WERI-Rb-1 (cell line): ENCODE measurements around the gene C2orf69.

Experiments
- DNase-seq: peaks from one replicate; pipeline ENCODE4 v3.0.0-alpha.2; 2020
- H3K27ac ChIP-seq: fragments of 250-450 bp; sonication (Bioruptor Pico); 2 replicates; pipeline ENCODE4 v1.5.1; 2020; ENCODE audit warnings: mild to moderate bottlenecking, moderate library complexity
- H3K27me3 ChIP-seq: fragments of 250-450 bp; sonication (Bioruptor Pico); 2 replicates; pipeline ENCODE4 v1.5.1; 2021; ENCODE audit warnings: mild to moderate bottlenecking, low read depth, moderate library complexity; ENCODE audit not compliant: insufficient read depth, severe bottlenecking
- H3K36me3 ChIP-seq: fragments of 250-450 bp; sonication (Bioruptor Pico); 2 replicates; pipeline ENCODE4 v1.5.1; 2020; ENCODE audit warnings: mild to moderate bottlenecking, moderate library complexity
- H3K4me3 ChIP-seq: 2 replicates; pipeline ENCODE4 v1.5.1; 2011; ENCODE audit warnings: low read depth, mild to moderate bottlenecking, control low read depth, low read length
- H3K9me3 ChIP-seq: fragments of 250-450 bp; sonication (Bioruptor Pico); 2 replicates; pipeline ENCODE4 v1.5.1; 2021; ENCODE audit warnings: mild to moderate bottlenecking, moderate library complexity; ENCODE audit not compliant: severe bottlenecking
- TF ChIP-seq, protein P1 (sequence below): IDR thresholded peaks from 2 replicates; pipeline ENCODE4 v1.5.1; 2011; ENCODE audit warnings: low read depth, mild to moderate bottlenecking, control low read depth, inconsistent platforms, low read length

Gene C2orf69

DNA sequence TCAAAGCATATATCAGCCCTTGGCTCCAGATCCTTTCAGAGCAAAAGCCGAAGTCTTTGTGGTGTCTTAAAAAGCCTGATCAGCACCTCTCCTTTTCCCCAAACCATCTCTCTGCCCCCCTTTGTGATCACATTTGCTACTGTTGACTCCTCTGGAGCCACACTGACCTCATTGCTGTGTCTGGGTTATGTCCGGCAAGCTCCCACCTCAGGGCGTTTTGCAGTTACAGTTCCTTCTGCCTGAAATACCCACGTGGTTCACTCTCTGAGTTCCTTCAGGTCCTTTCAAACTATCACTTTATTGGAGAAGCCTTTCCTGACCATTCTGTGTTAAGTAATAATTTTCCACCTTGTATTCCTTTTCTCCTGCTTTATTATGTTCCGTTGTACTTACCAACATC is 11.8 kb downstream of the C2orf69 start:
- TF ChIP-seq, protein P1, sequence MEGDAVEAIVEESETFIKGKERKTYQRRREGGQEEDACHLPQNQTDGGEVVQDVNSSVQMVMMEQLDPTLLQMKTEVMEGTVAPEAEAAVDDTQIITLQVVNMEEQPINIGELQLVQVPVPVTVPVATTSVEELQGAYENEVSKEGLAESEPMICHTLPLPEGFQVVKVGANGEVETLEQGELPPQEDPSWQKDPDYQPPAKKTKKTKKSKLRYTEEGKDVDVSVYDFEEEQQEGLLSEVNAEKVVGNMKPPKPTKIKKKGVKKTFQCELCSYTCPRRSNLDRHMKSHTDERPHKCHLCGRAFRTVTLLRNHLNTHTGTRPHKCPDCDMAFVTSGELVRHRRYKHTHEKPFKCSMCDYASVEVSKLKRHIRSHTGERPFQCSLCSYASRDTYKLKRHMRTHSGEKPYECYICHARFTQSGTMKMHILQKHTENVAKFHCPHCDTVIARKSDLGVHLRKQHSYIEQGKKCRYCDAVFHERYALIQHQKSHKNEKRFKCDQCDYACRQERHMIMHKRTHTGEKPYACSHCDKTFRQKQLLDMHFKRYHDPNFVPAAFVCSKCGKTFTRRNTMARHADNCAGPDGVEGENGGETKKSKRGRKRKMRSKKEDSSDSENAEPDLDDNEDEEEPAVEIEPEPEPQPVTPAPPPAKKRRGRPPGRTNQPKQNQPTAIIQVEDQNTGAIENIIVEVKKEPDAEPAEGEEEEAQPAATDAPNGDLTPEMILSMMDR, result no peak
- Histone ChIP-seq H3K36me3 (peaks cover 40% of the 10 kb centered on the region), H3K9me3 (no peaks in the 10 kb centered on the region), H3K27ac (no peak overlapping the region), H3K27me3 (no peaks in the 10 kb centered on the region), H3K4me3 (no peak overlapping the region)
- DNase-seq, result no peak

DNA sequence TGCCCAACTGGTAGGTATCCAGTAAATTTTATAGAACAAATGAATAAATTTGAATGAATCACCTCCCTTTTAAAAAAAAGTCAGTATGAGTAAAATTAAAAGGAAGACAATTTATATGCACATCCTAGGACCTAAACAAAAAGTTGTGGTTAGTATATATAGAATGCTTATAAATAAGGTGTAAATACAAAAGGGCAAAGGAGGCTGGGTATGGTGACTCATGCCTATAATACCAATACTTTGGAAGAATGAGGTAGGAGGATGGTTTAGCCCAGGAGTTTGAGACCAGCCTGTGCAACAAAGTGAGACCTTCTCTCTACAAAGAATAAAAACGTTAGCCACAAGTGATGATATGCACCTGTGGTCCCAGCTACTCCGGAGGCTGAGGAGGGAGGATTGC is 12.8 kb downstream of the C2orf69 start:
- peaks cover 29% of the 10 kb centered on the region for H3K36me3 ChIP-seq

DNA sequence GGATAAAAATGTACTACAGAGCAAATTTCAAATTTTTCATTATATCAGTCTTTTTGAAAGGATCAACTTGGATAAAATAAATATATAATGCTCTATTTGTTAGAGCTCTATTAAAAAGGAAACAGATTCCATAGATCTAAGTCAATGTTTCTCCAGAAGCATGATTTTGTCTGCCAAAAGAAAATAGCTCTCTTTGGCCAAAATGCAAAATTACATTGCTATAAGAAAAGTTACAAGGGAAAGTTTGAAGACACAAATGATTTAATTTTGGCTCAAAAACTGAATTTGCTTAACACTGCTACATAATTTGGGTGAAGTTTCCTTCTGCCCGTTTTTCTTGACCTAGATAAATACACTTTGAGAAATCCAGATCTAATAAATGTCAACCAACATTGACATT is 15.7 kb downstream of the C2orf69 start:
- Histone ChIP-seq H3K36me3 (peaks cover 21% of the 10 kb centered on the region), H3K4me3 (no peak overlapping the region), H3K9me3 (no peaks in the 10 kb centered on the region), H3K27me3 (no peaks in the 10 kb centered on the region), H3K27ac (no peak overlapping the region)
- TF ChIP-seq, protein P1, result no peak
- DNase-seq, result no peak

More for the DNA sequence above, 12.8 kb downstream of the C2orf69 start:
- TF ChIP-seq, protein P1, result no peak
- no peaks in the 10 kb centered on the region for H3K27me3 ChIP-seq
- no peaks in the 10 kb centered on the region for H3K9me3 ChIP-seq
- H3K4me3 ChIP-seq, result no peak overlapping the region
- no peak overlapping the region for H3K27ac ChIP-seq
- no peak for DNase-seq

DNA sequence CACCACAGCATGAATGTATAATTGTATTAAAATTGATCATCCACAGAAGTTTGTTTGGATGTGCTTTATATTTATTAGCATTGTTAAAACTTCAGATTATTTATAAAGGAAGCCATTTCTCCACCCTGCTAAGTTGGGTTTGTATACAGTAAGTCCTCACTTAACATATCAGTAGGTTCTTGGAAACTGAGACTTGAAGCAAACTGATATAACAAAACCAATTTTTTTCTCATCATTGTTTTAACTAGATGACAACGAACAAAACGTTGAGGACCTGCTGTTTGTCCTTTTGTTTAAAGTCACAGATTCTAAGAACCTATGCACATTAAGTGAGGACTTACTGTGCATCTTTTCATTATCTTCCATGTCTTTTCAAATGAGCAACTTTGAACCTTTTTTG is 17.1 kb downstream of the C2orf69 start:
- TF ChIP-seq, protein P1, result no peak
- DNase-seq, result no peak
- no peaks in the 10 kb centered on the region for H3K9me3 ChIP-seq
- H3K27ac ChIP-seq, result no peak overlapping the region
- peaks cover 32% of the 10 kb centered on the region for H3K36me3 ChIP-seq
- no peak overlapping the region for H3K4me3 ChIP-seq
- no peaks in the 10 kb centered on the region for H3K27me3 ChIP-seq

DNA sequence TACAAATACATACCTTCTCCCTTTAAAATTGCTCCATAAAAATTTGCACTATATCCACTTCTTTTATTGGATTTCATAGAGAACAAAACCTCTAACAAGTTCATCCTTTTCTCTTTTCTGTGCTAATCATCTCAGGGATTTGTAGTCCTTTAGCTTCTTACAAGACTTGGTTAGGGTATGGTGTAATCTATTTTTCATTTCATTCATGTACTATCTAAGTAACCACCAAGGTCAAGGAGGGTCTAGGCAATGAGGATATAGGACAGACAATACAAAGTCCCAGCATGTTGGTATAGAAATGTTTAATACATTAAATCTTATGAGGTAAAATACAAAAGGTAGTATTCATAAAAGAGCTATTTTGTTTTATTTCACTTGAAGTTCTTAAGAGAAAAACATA is 17.5 kb downstream of the C2orf69 start:
- peaks cover 32% of the 10 kb centered on the region for H3K36me3 ChIP-seq
- no peak for DNase-seq
- no peak overlapping the region for H3K27ac ChIP-seq
- H3K4me3 ChIP-seq, result no peak overlapping the region
- no peaks in the 10 kb centered on the region for H3K27me3 ChIP-seq
- H3K9me3 ChIP-seq, result no peaks in the 10 kb centered on the region
- TF ChIP-seq, protein P1, result no peak

DNA sequence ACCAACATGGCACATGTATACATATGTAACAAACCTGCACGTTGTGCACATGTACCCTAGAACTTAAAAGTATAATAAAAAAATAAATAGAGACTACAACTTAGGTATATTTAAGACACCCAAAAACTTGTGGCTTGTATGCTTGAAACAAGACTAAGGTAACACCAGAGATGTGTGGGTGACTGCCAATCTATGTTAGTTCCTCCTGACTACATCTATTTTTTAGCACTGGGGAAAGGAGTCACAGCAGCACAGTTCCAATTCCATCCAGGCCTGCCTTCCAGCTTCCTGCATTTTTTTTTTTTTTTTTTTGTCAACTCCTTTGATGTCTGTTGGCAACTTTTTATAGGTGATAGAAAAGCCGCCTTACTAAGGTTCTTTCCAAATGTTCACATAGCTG is 18.2 kb downstream of the C2orf69 start:
- no peak for DNase-seq
- Histone ChIP-seq H3K36me3 (peaks cover 32% of the 10 kb centered on the region), H3K4me3 (no peak overlapping the region), H3K27ac (no peak overlapping the region), H3K27me3 (no peaks in the 10 kb centered on the region), H3K9me3 (no peaks in the 10 kb centered on the region)
- TF ChIP-seq, protein P1, result no peak
